DMS153 treated with DMSO at 0.1 percent for 48 hours (cell line): Measurements from ENCODE around the gene AFMID.

Experiments
- DNase-seq: peaks from one replicate; lab custom pipeline; 2025; ENCODE audit not compliant: unreplicated experiment; lab: John Stamatoyannopoulos, UW

AFMID gene

GRCh38 chr17:78236362-78237127, 49.4 kb downstream of the AFMID start:
- no peak for DNase-seq

- no peak for DNase-seq
Observed at GRCh38 chr17:78237401-78238012, 50.3 kb downstream of the AFMID start.

GRCh38 chr17:78238823-78239488, 51.8 kb downstream of the AFMID start:
- no peak for DNase-seq

- DNase-seq, result no peak
Observed at GRCh38 chr17:78239489-78239931, 52.3 kb downstream of the AFMID start.

GRCh38 chr17:78240012-78240655, 53.0 kb downstream of the AFMID start:
- no peak for DNase-seq

GRCh38 chr17:78240839-78241238, 53.7 kb downstream of the AFMID start:
- no peak for DNase-seq

- no peak for DNase-seq
Observed at GRCh38 chr17:78241277-78242023, 54.3 kb downstream of the AFMID start.

GRCh38 chr17:78242024-78242742, 55.0 kb downstream of the AFMID start:
- DNase-seq, result no peak

GRCh38 chr17:78247304-78247703, 60.1 kb downstream of the AFMID start:
- DNase-seq, result no peak

- DNase-seq, result no peak
Observed at GRCh38 chr17:78248051-78248914, 61.1 kb downstream of the AFMID start.

- DNase-seq, result no peak
Observed at GRCh38 chr17:78249074-78249817, 62.1 kb downstream of the AFMID start.

GRCh38 chr17:78249818-78250806, 63.0 kb downstream of the AFMID start:
- no peak for DNase-seq

GRCh38 chr17:78250891-78251772, 64.0 kb downstream of the AFMID start:
- DNase-seq, result peak; percentile 84

- no peak for DNase-seq
Observed at GRCh38 chr17:78251773-78252103, 64.6 kb downstream of the AFMID start.

- DNase-seq, result no peak
Observed at GRCh38 chr17:78252111-78252634, 65.0 kb downstream of the AFMID start.
